Fibroblast of the aortic adventitia (primary cell): ENCODE results near the gene TFAM. TPM values are rescaled to one million over a fixed set of nuclear protein-coding genes. Genes with fewer than 3 reads are reported as not detected.

ENCODE experiments used
- DNase-seq: peaks from one replicate; pipeline ENCODE4 v3.0.0-alpha.2; 2010; ENCODE audit warnings: low read depth
- H3K4me3 ChIP-seq: 2 replicates; pipeline ENCODE4 v1.5.1; 2011; ENCODE audit warnings: low read depth, mild to moderate bottlenecking, control low read depth, low read length, moderate library complexity
- CTCF ChIP-seq: IDR thresholded peaks from 2 replicates; pipeline ENCODE4 v1.5.1; 2011; ENCODE audit warnings: mild to moderate bottlenecking, low read length, control low read depth, inconsistent platforms; ENCODE audit not compliant: insufficient read depth
- total RNA-seq: library from RNA; depleted of rRNA; stranded (reverse); fragments of >200 nt; gene quantifications from 2 replicates; pipeline ENCODE4 v1.2.3, GENCODE V29; 2012; ENCODE audit warnings: low replicate concordance

The TFAM gene
- total RNA-seq, 1 donor = 24.9 TPM

- TF ChIP-seq CTCF = no peak
- H3K4me3 ChIP-seq = no peak overlapping the region
- DNase-seq = no peak
Observed at GRCh38 chr10:58439632-58440364, 54.6 kb downstream of the TFAM start.

- no peak for DNase-seq
- H3K4me3 ChIP-seq = no peak overlapping the region
- no peak for TF ChIP-seq CTCF
Observed at GRCh38 chr10:58440484-58440883, 55.3 kb downstream of the TFAM start.

- no peak for DNase-seq
- H3K4me3 ChIP-seq = no peak overlapping the region
- TF ChIP-seq CTCF = no peak
Observed at GRCh38 chr10:58444321-58444720, 59.1 kb downstream of the TFAM start.

- DNase-seq = no peak
- TF ChIP-seq CTCF = no peak
- no peak overlapping the region for H3K4me3 ChIP-seq
Observed at GRCh38 chr10:58444876-58445275, 59.7 kb downstream of the TFAM start.

GRCh38 chr10:58448121-58448935 lies 63.1 kb downstream of the TFAM start:
- no peak for DNase-seq
- TF ChIP-seq CTCF = no peak
- H3K4me3 ChIP-seq = no peak overlapping the region

Other genes starting within 250 kb of the TFAM start
- gene IPMK, start 117.5 kb upstream of the TFAM start, total RNA-seq = 3.0 and 7.3 TPM in 2 replicates
- 63.8 and 82.9 TPM in 2 replicates for gene CISD1, start 116.2 kb upstream of the TFAM start, total RNA-seq
- gene UBE2D1, start 50.4 kb upstream of the TFAM start, total RNA-seq = 5.7 and 25.0 TPM in 2 replicates
- 123 and 177 TPM in 2 replicates for gene BICC1, start 127.5 kb downstream of the TFAM start, total RNA-seq